ENCODE data around the gene SERPINA7. TPM values are rescaled to one million over a fixed set of nuclear protein-coding genes. Genes with fewer than 3 reads are reported as not detected.

The SERPINA7 gene, protein sequence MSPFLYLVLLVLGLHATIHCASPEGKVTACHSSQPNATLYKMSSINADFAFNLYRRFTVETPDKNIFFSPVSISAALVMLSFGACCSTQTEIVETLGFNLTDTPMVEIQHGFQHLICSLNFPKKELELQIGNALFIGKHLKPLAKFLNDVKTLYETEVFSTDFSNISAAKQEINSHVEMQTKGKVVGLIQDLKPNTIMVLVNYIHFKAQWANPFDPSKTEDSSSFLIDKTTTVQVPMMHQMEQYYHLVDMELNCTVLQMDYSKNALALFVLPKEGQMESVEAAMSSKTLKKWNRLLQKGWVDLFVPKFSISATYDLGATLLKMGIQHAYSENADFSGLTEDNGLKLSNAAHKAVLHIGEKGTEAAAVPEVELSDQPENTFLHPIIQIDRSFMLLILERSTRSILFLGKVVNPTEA
- not detected in 2 replicates for total RNA-seq (2021)
- long read RNA-seq = 0 reads

DNA sequence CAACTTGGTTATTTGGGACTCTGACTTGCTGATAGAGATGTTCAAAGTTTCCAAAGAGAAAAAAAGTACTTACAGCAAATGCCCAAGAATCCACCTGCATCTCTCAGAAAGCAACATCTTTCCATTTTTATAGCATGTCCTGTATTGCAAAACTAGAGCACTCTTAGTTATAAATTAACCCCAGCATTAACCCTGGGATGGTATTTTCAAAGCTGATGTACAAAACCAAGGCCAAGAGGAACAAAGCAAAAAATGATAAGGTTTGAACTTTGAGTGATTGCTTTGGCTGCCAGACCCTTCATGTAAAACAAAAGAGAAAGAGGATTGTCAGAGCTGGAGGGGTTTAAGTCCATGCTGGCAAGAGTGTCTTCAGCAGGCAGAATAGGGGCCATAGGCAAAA is at the start of gene SERPINA7:
Gene SERPINA7, minus strand, starts transcription at position 103 of the 400 bp plus-strand sequence. CDS start 1,669 bp downstream, outside the sequence.
- Mint-ChIP-seq H3K9me3 (peaks cover 31 to 77% of the 10 kb centered on the region in 2 experiments), H3K4me3 (no peak within 1 kb of the TSS), H3K27me3 (ENCODE audit: low read depth) (no peaks in the 10 kb centered on the region; the same call in none of the 2 replicates), H3K4me1 (no peaks in the 10 kb centered on the region), H3K27ac (no peak within 1 kb of the TSS), H3K36me3 (ENCODE audit: insufficient read depth in 1 of 3, low read depth in 3 of 3) (no peaks in the 10 kb centered on the region)
- Histone ChIP-seq H4K5ac (ENCODE audit: insufficient read length, low read depth, low read length) (no peak within 1 kb of the TSS), H2BK120ac (ENCODE audit: low read depth, low read length, poor library complexity, severe bottlenecking) (no peak within 1 kb of the TSS), H2BK20ac (ENCODE audit: low read depth, low read length, poor library complexity, severe bottlenecking) (no peak within 1 kb of the TSS), H3K9me3 (ENCODE audit: control insufficient read depth, low read depth, low read length) (peaks cover 36% of the 10 kb centered on the region), H2BK5ac (ENCODE audit: insufficient read length, low read length) (no peak within 1 kb of the TSS), H4K20me1 (ENCODE audit: control insufficient read depth, insufficient read depth, insufficient read length) (no peaks in the 10 kb centered on the region), H3K4ac (ENCODE audit: low read depth, low read length) (no peak within 1 kb of the TSS), H3K4me2 (ENCODE audit: insufficient read depth, insufficient read length, low read length) (no peak within 1 kb of the TSS), H2AK5ac (ENCODE audit: insufficient read length, low read length) (no peak within 1 kb of the TSS), H3K4me1 (ENCODE audit: insufficient read depth, low read length) (no peaks in the 10 kb centered on the region), H3K23ac (ENCODE audit: insufficient read length, low read depth, low read length) (no peak within 1 kb of the TSS), H2BK15ac (ENCODE audit: low read depth, low read length) (no peak within 1 kb of the TSS), H4K8ac (replicated peaks; ENCODE audit: insufficient read length, low read depth, low read length) (no peak within 1 kb of the TSS), H3K27ac (ENCODE audit: insufficient read length, low read depth, low read length) (no peak within 1 kb of the TSS), H3K56ac (ENCODE audit: insufficient read length, low read depth, low read length) (no peak within 1 kb of the TSS), H3K14ac (ENCODE audit: insufficient read depth, low read length) (no peak within 1 kb of the TSS), H4K91ac (ENCODE audit: insufficient read length, low read depth, low read length) (no peak within 1 kb of the TSS), H3K18ac (ENCODE audit: insufficient read length, low read depth, low read length) (no peak within 1 kb of the TSS), H2AFZ (ENCODE audit: low read length) (no peak within 1 kb of the TSS), H3K79me1 (ENCODE audit: insufficient read depth, low read depth, low read length, poor library complexity, severe bottlenecking) (no peaks in the 10 kb centered on the region), H3K27me3 (ENCODE audit: insufficient read depth, low read length) (no peaks in the 10 kb centered on the region), H3K23me2 (ENCODE audit: insufficient read length, low read depth, low read length, poor library complexity, severe bottlenecking) (no peaks in the 10 kb centered on the region), H2BK12ac (ENCODE audit: insufficient read length, low read depth, low read length) (no peak within 1 kb of the TSS), H3K79me2 (ENCODE audit: insufficient read depth, low read length) (no peaks in the 10 kb centered on the region), H3K9ac (ENCODE audit: extremely low read depth, insufficient read length, low read length) (no peak within 1 kb of the TSS), H3T11ph (ENCODE audit: low read length) (no peak within 1 kb of the TSS)
- TF ChIP-seq, protein P1, sequence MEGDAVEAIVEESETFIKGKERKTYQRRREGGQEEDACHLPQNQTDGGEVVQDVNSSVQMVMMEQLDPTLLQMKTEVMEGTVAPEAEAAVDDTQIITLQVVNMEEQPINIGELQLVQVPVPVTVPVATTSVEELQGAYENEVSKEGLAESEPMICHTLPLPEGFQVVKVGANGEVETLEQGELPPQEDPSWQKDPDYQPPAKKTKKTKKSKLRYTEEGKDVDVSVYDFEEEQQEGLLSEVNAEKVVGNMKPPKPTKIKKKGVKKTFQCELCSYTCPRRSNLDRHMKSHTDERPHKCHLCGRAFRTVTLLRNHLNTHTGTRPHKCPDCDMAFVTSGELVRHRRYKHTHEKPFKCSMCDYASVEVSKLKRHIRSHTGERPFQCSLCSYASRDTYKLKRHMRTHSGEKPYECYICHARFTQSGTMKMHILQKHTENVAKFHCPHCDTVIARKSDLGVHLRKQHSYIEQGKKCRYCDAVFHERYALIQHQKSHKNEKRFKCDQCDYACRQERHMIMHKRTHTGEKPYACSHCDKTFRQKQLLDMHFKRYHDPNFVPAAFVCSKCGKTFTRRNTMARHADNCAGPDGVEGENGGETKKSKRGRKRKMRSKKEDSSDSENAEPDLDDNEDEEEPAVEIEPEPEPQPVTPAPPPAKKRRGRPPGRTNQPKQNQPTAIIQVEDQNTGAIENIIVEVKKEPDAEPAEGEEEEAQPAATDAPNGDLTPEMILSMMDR (conservative IDR thresholded peaks at IDR 0.05) = no peak
- DNase-seq = no peak

Data from H9 (cell line).